ENCODE data around the gene MYCBP2.
"Not testable (repeated sequence)": the region's sequence is repeated elsewhere in the genome, so short reads cannot be mapped to it uniquely, and the experiment has no call there.

The MYCBP2 gene

DNA sequence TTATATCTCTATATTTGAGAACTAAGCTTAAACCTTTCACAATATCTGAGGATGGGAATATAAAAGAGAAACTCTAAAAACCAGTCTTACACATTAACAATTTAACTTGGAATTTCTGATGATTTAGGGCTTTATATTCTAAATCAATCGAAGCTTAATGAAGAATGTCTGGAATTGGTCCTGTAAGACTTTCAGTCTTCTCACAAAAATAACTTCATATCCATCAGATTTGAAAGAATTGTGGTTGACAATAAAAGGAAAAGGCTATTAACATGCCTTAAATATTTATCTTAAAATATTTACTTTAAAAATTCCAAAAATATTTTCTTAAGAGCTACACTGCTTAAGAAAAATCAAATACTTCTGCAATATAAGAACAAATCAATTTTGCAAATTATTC lies 27.3 kb downstream of the MYCBP2 start:
- no peak for DNase-seq (ENCODE audit: low read depth in 2 of 2, low spot score in 1 of 2)

DNA sequence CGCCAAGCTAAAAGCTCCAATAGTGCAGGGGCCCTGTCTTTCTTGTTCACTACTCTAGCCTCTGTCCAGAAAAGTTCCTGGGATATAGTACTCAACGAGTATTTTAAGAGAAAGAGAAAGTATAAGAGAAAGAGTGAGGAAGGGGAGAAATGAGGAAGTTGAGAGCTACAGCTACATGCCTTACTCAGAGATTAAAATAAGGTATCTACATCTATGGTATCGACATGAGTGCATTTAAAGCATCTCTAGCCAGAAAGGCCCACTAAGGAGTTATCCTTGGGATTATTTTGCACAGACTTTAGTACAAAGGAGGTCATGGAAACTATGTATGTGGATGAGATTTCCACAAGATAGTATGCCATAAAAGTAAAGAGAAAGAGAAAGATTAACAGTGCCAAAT lies 28.5 kb downstream of the MYCBP2 start:
- DNase-seq (ENCODE audit: low read depth in 2 of 2, low spot score in 1 of 2): no peak

DNA sequence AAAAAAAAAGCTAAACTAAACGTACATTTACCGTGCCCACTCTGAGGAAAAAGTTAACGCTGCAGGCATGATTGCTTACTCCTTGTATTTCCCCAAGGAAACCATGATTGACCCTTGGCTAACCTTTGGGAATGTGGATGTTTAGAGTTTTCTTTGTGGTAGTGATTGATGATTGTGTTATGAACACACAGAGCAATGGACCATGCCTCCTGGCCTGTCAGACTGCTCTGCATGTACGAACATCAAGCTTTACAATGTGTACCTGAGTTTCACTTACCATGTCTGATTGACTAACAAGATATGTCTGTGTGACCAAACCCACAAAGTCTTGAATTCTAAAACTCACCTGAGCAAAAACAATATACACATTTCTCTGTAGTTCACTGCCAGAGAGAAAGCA lies 35.1 kb downstream of the MYCBP2 start:
- no peak for DNase-seq (ENCODE audit: low read depth in 2 of 2, low spot score in 1 of 2)

DNA sequence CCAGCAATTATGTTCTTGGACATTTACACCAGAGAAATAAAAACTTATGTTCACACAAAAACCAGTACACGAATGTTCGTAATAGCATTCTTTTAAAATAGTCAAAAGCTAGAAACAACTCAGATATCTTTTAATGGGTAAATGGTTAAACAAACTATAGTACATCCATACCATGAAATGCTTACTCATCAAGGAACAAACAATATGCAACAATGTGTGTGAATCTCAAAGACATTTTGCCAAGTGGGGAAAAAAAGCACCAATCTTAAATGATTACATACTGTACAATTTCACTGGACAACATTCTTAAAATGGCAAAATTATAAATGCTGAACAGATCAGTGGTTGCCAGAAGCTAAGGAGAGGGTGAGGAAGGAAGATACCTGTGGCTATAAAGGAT lies 36.6 kb downstream of the MYCBP2 start:
- DNase-seq (ENCODE audit: low read depth in 2 of 2, low spot score in 1 of 2): no peak

- DNase-seq (ENCODE audit: low read depth in 2 of 2, low spot score in 1 of 2): no peak
Observed at GRCh38 chr13:77289851-77290250, 37.0 kb downstream of the MYCBP2 start.

GRCh38 chr13:77285632-77286031 lies 41.3 kb downstream of the MYCBP2 start:
- DNase-seq (ENCODE audit: low read depth in 2 of 2, low spot score in 1 of 2): not testable (repeated sequence)

DNA sequence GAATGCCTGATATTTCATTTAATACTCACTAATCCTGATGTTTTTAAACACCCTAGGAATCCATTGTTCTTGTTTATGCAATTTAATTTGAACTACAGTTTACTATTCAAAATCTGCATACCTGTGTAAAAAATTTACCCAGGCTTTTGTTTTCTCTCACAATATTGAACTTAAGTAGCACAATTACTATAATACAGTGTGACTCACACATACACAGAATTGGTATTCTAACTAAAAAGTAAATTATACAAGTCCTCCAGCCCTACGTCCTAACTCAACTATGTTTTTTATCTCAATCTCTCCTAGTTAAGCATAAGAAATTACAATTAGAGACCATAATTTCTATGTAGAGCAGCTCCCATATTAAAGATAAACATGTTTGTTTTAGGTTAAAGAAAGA lies 41.8 kb downstream of the MYCBP2 start:
- DNase-seq (ENCODE audit: low read depth in 2 of 2, low spot score in 1 of 2): no peak

GRCh38 chr13:77274126-77274525 lies 52.8 kb downstream of the MYCBP2 start:
- DNase-seq (ENCODE audit: low read depth in 2 of 2, low spot score in 1 of 2): no peak

GRCh38 chr13:77269141-77269540 lies 57.8 kb downstream of the MYCBP2 start:
- DNase-seq (ENCODE audit: low read depth in 2 of 2, low spot score in 1 of 2): no peak

DNA sequence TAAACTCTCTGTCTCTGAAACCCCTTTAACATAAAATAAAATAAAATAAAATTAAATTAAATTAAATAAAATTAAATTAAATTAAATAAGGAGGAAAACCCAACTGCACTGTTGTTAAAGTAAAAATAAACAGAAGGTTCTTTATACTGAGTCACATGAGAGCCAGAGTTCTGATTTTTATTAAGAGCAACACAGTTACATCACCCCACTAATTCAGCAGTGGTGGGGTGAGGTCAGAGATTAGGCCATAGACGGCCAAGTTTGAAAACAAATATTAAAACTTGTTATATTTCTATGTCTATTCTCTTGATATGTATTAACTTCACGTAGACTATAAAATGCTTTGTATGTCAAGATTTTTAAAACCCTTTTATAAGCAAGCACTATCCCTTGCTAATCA lies 59.5 kb downstream of the MYCBP2 start:
- DNase-seq (ENCODE audit: low read depth in 2 of 2, low spot score in 1 of 2): no peak

GRCh38 chr13:77265336-77265735 lies 61.6 kb downstream of the MYCBP2 start:
- DNase-seq (ENCODE audit: low read depth in 2 of 2, low spot score in 1 of 2): no peak

- no peak for DNase-seq (ENCODE audit: low read depth in 2 of 2, low spot score in 1 of 2)
Observed at GRCh38 chr13:77262198-77262597, 64.7 kb downstream of the MYCBP2 start.

GRCh38 chr13:77250975-77251374 lies 75.9 kb downstream of the MYCBP2 start:
- no peak for DNase-seq (ENCODE audit: low read depth in 2 of 2, low spot score in 1 of 2)

- DNase-seq (ENCODE audit: low read depth in 2 of 2, low spot score in 1 of 2): not testable (repeated sequence)
Observed at GRCh38 chr13:77245224-77245623, 81.7 kb downstream of the MYCBP2 start.

- no peak for DNase-seq (ENCODE audit: low read depth in 2 of 2, low spot score in 1 of 2)
Observed at GRCh38 chr13:77239312-77239711, 87.6 kb downstream of the MYCBP2 start.

- no peak for DNase-seq (ENCODE audit: low read depth in 2 of 2, low spot score in 1 of 2)
Observed at GRCh38 chr13:77235456-77236022, 91.4 kb downstream of the MYCBP2 start.

DNA sequence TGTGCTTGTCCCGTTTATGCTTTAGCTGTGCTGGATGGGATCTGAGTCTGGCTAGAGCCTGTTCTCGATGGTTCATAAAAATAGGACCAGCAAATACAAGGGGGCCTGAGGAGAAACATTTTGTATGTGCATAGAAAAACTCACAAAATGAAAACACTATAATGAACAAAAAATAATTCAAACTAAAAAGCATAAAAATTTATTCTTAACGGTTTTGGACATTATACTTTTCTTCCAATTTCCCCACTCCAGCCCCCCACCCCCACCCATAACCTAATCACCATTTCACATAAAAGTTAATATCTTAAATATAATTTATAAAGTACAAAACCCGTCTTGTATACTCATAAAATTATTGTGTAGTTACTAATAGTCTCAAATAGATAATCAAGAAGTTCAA lies 93.7 kb downstream of the MYCBP2 start:
- no peak for DNase-seq (ENCODE audit: low read depth in 2 of 2, low spot score in 1 of 2)

GRCh38 chr13:77230560-77230959 lies 96.3 kb downstream of the MYCBP2 start:
- no peak for DNase-seq (ENCODE audit: low read depth in 2 of 2, low spot score in 1 of 2)

- DNase-seq (ENCODE audit: low read depth in 2 of 2, low spot score in 1 of 2): no peak
Observed at GRCh38 chr13:77225946-77226345, 100.9 kb downstream of the MYCBP2 start.

DNA sequence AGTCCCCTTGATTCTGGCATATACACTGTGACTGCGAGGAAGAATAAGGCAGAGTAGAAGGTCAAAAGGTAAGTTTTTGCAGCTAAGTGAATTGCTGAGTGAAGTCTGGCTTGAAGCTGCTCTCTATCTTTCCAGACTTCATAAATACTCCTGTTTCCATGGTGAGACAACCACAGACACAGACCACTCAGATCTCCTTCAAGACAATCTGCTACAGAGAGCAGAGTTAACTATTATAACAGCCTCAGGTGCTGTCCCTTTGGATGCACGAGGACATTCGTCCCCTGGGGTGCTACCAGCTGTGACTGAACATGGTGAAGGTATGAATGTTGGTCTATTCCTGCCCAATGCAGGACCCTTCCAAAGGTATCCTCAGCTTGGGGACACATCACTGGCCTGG lies 104.0 kb downstream of the MYCBP2 start:
- DNase-seq (ENCODE audit: low read depth in 2 of 2, low spot score in 1 of 2): no peak

- no peak for DNase-seq (ENCODE audit: low read depth in 2 of 2, low spot score in 1 of 2)
Observed at GRCh38 chr13:77222000-77222690, 104.7 kb downstream of the MYCBP2 start.

DNA sequence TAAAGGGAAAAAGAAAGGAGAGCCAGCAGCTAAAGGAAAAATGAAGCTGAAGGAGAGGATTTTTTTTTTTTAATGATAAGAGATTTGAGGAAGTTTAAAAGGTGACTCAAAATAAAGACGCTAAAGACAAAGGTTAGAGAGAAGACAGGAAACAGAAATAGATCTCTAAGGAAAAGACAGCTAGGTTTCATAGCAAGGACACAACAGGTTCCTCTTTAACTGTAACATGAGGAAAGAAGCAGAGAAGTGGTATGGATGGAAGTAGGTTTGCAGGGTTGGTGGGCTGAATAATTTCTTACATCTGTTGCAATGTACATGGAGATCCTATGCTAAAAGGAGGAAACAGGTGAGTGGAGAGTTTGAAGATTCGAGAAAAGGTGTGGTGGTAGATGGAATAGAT lies 107.5 kb downstream of the MYCBP2 start:
- DNase-seq (ENCODE audit: low read depth in 2 of 2, low spot score in 1 of 2): no peak

DNA sequence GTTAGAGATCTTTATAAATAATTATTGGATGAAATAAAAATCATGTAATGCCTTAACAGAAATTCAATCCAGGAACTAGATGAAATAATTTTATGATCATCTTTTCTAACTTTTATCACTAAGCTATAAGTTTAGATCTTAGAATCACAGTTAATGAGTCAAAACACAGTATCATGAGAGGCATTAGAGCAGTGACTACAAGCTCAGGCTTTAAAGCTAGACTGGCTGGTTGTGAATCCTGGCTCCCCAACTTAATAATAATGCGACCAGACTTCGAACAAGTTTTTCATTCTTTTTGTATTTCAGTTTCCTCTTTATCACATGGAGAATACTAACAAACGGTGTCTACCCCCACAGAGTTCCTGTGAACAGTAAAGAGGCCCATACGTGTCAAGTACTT lies 108.6 kb downstream of the MYCBP2 start:
- DNase-seq (ENCODE audit: low read depth in 2 of 2, low spot score in 1 of 2): no peak
